Cardiac fibroblast (primary cell): ENCODE measurements around the gene GDF10.

Source experiments
- DNase-seq, 2 donors: peaks; one replicate each; pipeline versions ENCODE4 v3.0.0 to v3.0.0-alpha.2; 2010; ENCODE audit warnings: low read depth in 2 of 2
- H3K4me3 ChIP-seq, 2 donors: replicated peaks in 1 of 2; 1 replicate in 1 of 2; 2 replicates in 1 of 2; pipeline ENCODE4 v1.5.1; 2011; ENCODE audit warnings: low read depth in 2 of 2, low read length in 2 of 2, mild to moderate bottlenecking in 2 of 2, moderate library complexity in 1 of 2
- CTCF ChIP-seq: IDR thresholded peaks from one replicate; pipeline ENCODE4 v1.5.1; 2011; ENCODE audit warnings: low read depth, mild to moderate bottlenecking, low read length, inconsistent platforms

Gene GDF10

GRCh38 chr10:47296156-47296894 is 3.7 kb upstream of the GDF10 start:
- TF ChIP-seq CTCF, result no peak
- no peak for DNase-seq
- no peak overlapping the region for H3K4me3 ChIP-seq

- no peak for TF ChIP-seq CTCF
- no peak for DNase-seq
- H3K4me3 ChIP-seq, result no peak overlapping the region
These were observed 3.1 kb upstream of the GDF10 start for GRCh38 chr10:47296941-47297340.

- no peak overlapping the region for H3K4me3 ChIP-seq
- DNase-seq, result no peak
- no peak for TF ChIP-seq CTCF
These were observed 2.0 kb upstream of the GDF10 start for GRCh38 chr10:47297866-47298540.

- no peak overlapping the region for H3K4me3 ChIP-seq
- TF ChIP-seq CTCF, result no peak
- DNase-seq, result no peak
These were observed 1.3 kb upstream of the GDF10 start for GRCh38 chr10:47298715-47299114.

- TF ChIP-seq CTCF, result no peak
- no peak for DNase-seq
- no peak overlapping the region for H3K4me3 ChIP-seq
These were observed 483 bp downstream of the GDF10 start for GRCh38 chr10:47300429-47300931.

- TF ChIP-seq CTCF, result no peak
- DNase-seq, result no peak
- no peak overlapping the region for H3K4me3 ChIP-seq
These were observed 1.8 kb downstream of the GDF10 start for GRCh38 chr10:47301833-47302232.
